SK-N-SH (cell line): ENCODE results near the gene GALNTL6.

ENCODE experiments used
- EP300 ChIP-seq, 2 experiments: IDR thresholded peaks; 2 replicates each; pipeline versions ENCODE4 v1.4.0 to v1.6.1; 2012; ENCODE audit warnings: borderline replicate concordance in 1 of 2, low read depth in 1 of 2, low read length in 1 of 2
- FOXM1 ChIP-seq: IDR thresholded peaks from 2 replicates; pipeline ENCODE4 v1.4.0; 2012; ENCODE audit warnings: low read depth, mild to moderate bottlenecking
- GABPA ChIP-seq: IDR thresholded peaks from 2 replicates; pipeline ENCODE4 v1.4.0; 2012; ENCODE audit warnings: low read depth, mild to moderate bottlenecking
- JUND ChIP-seq: IDR thresholded peaks from 2 replicates; pipeline ENCODE4 v1.4.0; 2012
- RXRA ChIP-seq: IDR thresholded peaks from 2 replicates; pipeline ENCODE4 v1.4.0; 2012; ENCODE audit warnings: low read depth, mild to moderate bottlenecking, borderline replicate concordance
- SIN3A ChIP-seq: IDR thresholded peaks from 2 replicates; pipeline ENCODE4 v1.6.1; 2012; ENCODE audit warnings: low read depth, mild to moderate bottlenecking, low read length, moderate library complexity, borderline replicate concordance
- TF ChIP-seq, protein P1 (sequence below): fragments of 200-600 bp; sonication (generic); IDR thresholded peaks from 2 replicates; pipeline ENCODE4 v1.6.1; 2017; ENCODE audit warnings: antibody characterized with exemption, mild to moderate bottlenecking, moderate library complexity
- TF ChIP-seq, protein P2 (sequence below): IDR thresholded peaks from 2 replicates; pipeline ENCODE4 v1.6.1; 2012; ENCODE audit warnings: mild to moderate bottlenecking, low read depth, low read length, moderate library complexity

DNA sequence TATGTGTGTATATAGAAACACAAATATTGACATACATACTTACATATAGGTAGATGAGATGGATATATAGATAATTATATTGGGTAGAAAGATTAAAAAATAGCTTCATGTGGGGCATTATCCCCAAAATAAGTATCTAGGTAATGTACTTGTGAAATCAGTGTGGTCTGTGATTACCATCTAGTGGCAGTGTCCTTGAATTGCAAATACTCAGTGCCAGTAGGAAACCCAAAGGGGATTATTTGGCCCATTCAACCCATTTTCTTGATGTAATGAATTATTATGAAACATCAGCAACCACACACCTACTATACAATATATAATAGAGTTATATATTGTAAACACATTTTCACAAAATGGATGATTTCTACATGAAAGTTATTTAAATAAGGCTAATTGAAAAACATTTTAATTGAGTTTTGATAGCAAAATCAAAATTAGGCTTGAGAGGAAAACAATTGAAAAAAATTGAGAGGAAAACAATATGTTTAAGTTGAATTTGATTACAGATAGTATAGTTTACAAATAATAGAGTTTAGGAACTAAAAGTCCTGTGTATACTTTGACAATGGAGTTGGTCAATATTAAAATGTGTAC lies 389.4 kb downstream of the GALNTL6 start:
- TF ChIP-seq, protein P1, sequence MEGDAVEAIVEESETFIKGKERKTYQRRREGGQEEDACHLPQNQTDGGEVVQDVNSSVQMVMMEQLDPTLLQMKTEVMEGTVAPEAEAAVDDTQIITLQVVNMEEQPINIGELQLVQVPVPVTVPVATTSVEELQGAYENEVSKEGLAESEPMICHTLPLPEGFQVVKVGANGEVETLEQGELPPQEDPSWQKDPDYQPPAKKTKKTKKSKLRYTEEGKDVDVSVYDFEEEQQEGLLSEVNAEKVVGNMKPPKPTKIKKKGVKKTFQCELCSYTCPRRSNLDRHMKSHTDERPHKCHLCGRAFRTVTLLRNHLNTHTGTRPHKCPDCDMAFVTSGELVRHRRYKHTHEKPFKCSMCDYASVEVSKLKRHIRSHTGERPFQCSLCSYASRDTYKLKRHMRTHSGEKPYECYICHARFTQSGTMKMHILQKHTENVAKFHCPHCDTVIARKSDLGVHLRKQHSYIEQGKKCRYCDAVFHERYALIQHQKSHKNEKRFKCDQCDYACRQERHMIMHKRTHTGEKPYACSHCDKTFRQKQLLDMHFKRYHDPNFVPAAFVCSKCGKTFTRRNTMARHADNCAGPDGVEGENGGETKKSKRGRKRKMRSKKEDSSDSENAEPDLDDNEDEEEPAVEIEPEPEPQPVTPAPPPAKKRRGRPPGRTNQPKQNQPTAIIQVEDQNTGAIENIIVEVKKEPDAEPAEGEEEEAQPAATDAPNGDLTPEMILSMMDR, result peak; percentile 84
- TF ChIP-seq, protein P2, sequence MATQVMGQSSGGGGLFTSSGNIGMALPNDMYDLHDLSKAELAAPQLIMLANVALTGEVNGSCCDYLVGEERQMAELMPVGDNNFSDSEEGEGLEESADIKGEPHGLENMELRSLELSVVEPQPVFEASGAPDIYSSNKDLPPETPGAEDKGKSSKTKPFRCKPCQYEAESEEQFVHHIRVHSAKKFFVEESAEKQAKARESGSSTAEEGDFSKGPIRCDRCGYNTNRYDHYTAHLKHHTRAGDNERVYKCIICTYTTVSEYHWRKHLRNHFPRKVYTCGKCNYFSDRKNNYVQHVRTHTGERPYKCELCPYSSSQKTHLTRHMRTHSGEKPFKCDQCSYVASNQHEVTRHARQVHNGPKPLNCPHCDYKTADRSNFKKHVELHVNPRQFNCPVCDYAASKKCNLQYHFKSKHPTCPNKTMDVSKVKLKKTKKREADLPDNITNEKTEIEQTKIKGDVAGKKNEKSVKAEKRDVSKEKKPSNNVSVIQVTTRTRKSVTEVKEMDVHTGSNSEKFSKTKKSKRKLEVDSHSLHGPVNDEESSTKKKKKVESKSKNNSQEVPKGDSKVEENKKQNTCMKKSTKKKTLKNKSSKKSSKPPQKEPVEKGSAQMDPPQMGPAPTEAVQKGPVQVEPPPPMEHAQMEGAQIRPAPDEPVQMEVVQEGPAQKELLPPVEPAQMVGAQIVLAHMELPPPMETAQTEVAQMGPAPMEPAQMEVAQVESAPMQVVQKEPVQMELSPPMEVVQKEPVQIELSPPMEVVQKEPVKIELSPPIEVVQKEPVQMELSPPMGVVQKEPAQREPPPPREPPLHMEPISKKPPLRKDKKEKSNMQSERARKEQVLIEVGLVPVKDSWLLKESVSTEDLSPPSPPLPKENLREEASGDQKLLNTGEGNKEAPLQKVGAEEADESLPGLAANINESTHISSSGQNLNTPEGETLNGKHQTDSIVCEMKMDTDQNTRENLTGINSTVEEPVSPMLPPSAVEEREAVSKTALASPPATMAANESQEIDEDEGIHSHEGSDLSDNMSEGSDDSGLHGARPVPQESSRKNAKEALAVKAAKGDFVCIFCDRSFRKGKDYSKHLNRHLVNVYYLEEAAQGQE, result no peak
- TF ChIP-seq JUND, result no peak
- TF ChIP-seq FOXM1, result no peak
- TF ChIP-seq GABPA, result no peak
- TF ChIP-seq EP300 (IDR thresholded peaks at IDR 0.05; ENCODE audit: borderline replicate concordance in 1 of 2, low read depth in 1 of 2, low read length in 1 of 2), result no peak
- TF ChIP-seq SIN3A, result no peak
- no peak for TF ChIP-seq RXRA
